Activated CD4-positive, alpha-beta T cell treated with anti-CD3 and anti-CD28 coated beads for 36 hours (primary cell): ENCODE measurements around the gene ADAMTS20. TPM values are rescaled to one million over a fixed set of nuclear protein-coding genes. Genes with fewer than 3 reads are reported as not detected.

Source experiments
- ATAC-seq: fragments of 200-7000 bp; cut with Tn5 transposase; one replicate; pipeline ENCODE4 v1.10.0; 2021; ENCODE audit warnings: mild to moderate bottlenecking, moderate library complexity
- CTCF ChIA-PET: fragments of 350-600 bp; sonication (Branson Sonifier 250); formaldehyde crosslinking; loops from one replicate; lab custom pipeline; 2021; ENCODE audit warnings: antibody characterized with exemption; lab: Charles Lee
- POLR2A ChIA-PET: fragments of 350-600 bp; sonication (Branson Sonifier 250); formaldehyde crosslinking; loops from one replicate; lab custom pipeline; 2021; ENCODE audit warnings: antibody characterized with exemption, inconsistent platforms; lab: Charles Lee
- DNase-seq: peaks from one replicate; pipeline ENCODE4 v3.0.0-alpha.2; 2020
- H3K27ac Mint-ChIP-seq: one replicate; pipeline ENCODE4 v1.8.0; 2021; ENCODE audit warnings: mixed read lengths
- H3K27me3 Mint-ChIP-seq: one replicate; pipeline ENCODE4 v1.8.0; 2021; ENCODE audit warnings: mixed read lengths
- H3K36me3 Mint-ChIP-seq: one replicate; pipeline ENCODE4 v1.8.0; 2021; ENCODE audit warnings: low read depth, mixed read lengths
- H3K4me1 Mint-ChIP-seq: one replicate; pipeline ENCODE4 v1.8.0; 2021; ENCODE audit warnings: mixed read lengths
- H3K4me3 Mint-ChIP-seq: one replicate; pipeline ENCODE4 v1.8.0; 2021; ENCODE audit warnings: mild to moderate bottlenecking, moderate library complexity, mixed read lengths
- H3K9me3 Mint-ChIP-seq: one replicate; pipeline ENCODE4 v1.8.0; 2021; ENCODE audit warnings: low read depth, mixed read lengths
- intact Hi-C, 2 experiments: fragments of 100-400 bp; cut with DNase I in 1 of 2; cut with micrococcal nuclease in 1 of 2; formaldehyde crosslinking; loops; one replicate each; pipeline versions ENCODE4 v1.14.2 to v1.15.1; 2022 to 2024; cut with DNase I, micrococcal nuclease
- total RNA-seq, 2 experiments: library from RNA; stranded (reverse); gene quantifications; one replicate each; pipeline ENCODE4 v1.2.3, GENCODE V29; 2021

The ADAMTS20 gene, protein sequence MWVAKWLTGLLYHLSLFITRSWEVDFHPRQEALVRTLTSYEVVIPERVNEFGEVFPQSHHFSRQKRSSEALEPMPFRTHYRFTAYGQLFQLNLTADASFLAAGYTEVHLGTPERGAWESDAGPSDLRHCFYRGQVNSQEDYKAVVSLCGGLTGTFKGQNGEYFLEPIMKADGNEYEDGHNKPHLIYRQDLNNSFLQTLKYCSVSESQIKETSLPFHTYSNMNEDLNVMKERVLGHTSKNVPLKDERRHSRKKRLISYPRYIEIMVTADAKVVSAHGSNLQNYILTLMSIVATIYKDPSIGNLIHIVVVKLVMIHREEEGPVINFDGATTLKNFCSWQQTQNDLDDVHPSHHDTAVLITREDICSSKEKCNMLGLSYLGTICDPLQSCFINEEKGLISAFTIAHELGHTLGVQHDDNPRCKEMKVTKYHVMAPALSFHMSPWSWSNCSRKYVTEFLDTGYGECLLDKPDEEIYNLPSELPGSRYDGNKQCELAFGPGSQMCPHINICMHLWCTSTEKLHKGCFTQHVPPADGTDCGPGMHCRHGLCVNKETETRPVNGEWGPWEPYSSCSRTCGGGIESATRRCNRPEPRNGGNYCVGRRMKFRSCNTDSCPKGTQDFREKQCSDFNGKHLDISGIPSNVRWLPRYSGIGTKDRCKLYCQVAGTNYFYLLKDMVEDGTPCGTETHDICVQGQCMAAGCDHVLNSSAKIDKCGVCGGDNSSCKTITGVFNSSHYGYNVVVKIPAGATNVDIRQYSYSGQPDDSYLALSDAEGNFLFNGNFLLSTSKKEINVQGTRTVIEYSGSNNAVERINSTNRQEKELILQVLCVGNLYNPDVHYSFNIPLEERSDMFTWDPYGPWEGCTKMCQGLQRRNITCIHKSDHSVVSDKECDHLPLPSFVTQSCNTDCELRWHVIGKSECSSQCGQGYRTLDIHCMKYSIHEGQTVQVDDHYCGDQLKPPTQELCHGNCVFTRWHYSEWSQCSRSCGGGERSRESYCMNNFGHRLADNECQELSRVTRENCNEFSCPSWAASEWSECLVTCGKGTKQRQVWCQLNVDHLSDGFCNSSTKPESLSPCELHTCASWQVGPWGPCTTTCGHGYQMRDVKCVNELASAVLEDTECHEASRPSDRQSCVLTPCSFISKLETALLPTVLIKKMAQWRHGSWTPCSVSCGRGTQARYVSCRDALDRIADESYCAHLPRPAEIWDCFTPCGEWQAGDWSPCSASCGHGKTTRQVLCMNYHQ (N-terminal part only)
- not detected for total RNA-seq

DNA sequence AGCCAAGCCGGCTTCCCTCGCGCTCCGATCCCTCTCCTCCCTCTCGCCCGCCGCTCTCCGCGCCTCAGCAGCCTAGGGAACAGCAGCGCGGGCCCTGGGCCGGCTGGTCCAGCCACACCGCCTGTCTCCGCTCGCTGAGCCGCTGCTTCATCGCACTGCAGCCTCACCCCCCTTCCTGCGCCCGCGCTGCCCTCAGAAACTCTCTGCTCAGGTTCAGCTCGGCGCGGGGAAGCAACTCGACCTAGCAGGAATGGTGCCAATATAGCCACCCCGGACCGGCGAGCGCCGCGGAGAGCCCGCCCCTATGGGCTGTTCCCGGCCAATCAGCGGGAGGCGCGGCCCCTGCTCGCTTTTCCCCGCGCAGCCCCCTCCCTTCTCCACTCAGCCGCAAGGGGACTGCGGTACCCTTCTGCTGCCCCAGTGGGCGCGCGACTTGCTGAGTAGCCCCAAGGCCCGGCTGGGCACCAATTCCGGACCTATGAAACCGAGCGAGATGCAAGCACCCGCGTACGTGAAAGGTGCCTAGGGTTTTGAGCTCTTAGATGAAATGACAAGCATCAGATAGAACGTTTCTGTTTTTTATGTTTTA lies at the start of gene ADAMTS20:
ADAMTS20 (minus strand) TSS at position 233 of the 589 bp plus-strand sequence. CDS start 282 bp downstream, outside the sequence.
- no peak within 1 kb of the TSS for H3K27ac Mint-ChIP-seq
- no peak within 1 kb of the TSS for H3K4me3 Mint-ChIP-seq
- peaks cover 29% of the 10 kb centered on the region for H3K27me3 Mint-ChIP-seq
- ATAC-seq (no peak), DNase-seq (peak; percentile 4)
- peaks cover 12% of the 10 kb centered on the region for H3K9me3 Mint-ChIP-seq
- POLR2A ChIA-PET = interaction anchor here (0.6 kb wide), 1 partner anchor 794 kb away, joined by 3 read pairs; no protein-coding TSS in a partner anchor
- no peaks in the 10 kb centered on the region for H3K36me3 Mint-ChIP-seq
- CTCF ChIA-PET = no interaction called here
- H3K4me1 Mint-ChIP-seq = no peaks in the 10 kb centered on the region
- intact Hi-C loops = no loop called here

DNA sequence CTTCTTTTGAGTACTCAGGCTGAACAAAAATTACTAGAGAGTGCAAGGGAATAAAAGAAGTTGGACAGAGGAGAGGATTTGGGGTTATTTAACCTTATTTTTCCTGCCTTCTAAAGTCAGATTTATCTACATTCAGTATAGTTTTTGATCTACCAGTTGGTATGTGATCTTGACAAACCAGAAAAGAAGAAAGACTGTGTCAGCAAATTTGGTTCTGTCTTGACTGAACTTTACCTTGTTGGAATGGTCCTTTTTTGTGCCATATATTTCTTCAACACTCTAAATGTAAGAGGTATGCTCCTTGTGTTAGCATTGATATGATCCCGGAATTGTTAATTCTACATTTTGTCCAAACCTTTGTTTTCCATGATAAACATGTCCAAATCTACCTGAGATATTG lies 47.7 kb upstream of the ADAMTS20 start:
- Mint-ChIP-seq H3K27me3 (no peaks in the 10 kb centered on the region), H3K4me3 (no peak overlapping the region), H3K9me3 (no peaks in the 10 kb centered on the region), H3K36me3 (no peaks in the 10 kb centered on the region), H3K27ac (no peak overlapping the region), H3K4me1 (no peaks in the 10 kb centered on the region)
- ATAC-seq = no peak
- no peak for DNase-seq
- CTCF ChIA-PET = no interaction called here
- POLR2A ChIA-PET = no interaction called here
- intact Hi-C loops = no loop called here

DNA sequence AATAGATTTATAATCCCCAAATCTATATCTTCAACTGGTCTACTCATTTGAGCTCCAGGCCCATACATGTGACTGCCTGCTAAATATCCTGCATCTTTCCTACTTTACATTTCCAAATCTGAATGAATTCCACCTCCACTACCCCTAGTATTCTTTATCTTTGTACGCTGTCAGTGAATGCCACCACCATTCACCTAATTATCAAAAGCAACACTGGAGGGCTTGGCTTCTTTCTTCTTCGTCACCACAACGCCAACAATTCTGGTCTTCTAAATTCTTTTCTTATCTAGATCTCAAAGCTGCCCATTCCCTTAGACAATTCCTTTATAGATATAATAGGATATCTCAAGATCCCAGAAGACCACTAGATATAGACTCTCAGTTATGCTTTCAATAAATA lies 47.1 kb upstream of the ADAMTS20 start:
- no peak for ATAC-seq
- Mint-ChIP-seq H3K27me3 (no peaks in the 10 kb centered on the region), H3K27ac (no peak overlapping the region), H3K36me3 (no peaks in the 10 kb centered on the region), H3K9me3 (no peaks in the 10 kb centered on the region), H3K4me3 (no peak overlapping the region), H3K4me1 (no peaks in the 10 kb centered on the region)
- intact Hi-C loops = no loop called here
- CTCF ChIA-PET = no interaction called here
- DNase-seq = no peak
- POLR2A ChIA-PET = no interaction called here

DNA sequence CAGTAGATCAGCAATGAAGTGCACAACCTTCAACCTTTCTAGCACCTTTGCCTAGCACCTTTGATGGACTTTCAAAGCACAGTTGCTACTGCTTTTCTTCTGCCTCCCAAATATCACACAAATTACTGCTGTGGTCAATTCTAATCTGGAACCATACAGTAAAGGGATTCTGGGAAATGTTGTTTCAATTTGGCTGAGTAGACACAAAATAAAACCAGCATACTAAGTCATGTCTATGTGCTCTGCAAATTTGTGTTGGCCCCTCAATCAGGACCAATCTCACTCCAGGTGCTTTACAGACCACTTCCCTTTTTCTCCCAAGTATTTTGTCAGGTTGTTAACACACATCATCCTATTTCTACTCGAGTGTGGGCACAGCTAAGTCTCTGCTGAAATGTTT lies 38.3 kb upstream of the ADAMTS20 start:
- no peak for ATAC-seq
- ChIA-PET POLR2A (no interaction called here), CTCF (no interaction called here)
- Mint-ChIP-seq H3K4me1 (no peaks in the 10 kb centered on the region), H3K9me3 (no peaks in the 10 kb centered on the region), H3K36me3 (no peaks in the 10 kb centered on the region), H3K4me3 (no peak overlapping the region), H3K27me3 (no peaks in the 10 kb centered on the region), H3K27ac (no peak overlapping the region)
- no peak for DNase-seq
- intact Hi-C loops = no loop called here

DNA sequence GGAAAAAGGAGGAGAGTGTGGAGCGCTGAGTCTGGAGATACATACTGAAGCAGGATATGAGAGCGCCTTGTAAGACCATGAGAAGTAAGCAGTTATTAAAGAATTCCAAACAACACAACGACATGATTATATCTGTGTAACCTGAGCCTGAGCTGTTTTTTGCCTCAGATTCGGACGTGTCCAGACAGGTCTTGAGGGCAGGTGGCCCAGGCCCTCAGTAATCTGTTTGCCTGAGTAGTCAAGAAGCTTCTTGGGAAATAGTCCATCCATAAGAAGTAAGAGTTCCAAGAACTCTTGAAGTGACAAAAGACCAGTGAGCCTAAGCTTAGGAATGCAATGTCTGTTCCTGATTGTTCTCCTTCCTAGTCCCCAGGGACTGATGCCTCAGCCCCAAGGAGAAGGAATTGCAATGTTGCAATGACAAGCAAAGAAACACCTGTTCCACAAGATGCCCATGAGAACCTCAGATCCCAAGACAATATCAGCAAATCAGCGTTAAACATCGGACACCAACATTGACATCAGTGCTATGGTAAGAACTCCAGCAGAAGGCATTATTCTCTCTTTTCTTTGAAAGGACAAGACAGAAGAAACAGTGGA lies 34.7 kb upstream of the ADAMTS20 start:
- no peak overlapping the region for H3K27ac Mint-ChIP-seq
- no peaks in the 10 kb centered on the region for H3K4me1 Mint-ChIP-seq
- no peaks in the 10 kb centered on the region for H3K36me3 Mint-ChIP-seq
- no peak overlapping the region for H3K4me3 Mint-ChIP-seq
- intact Hi-C loops = no loop called here
- no peaks in the 10 kb centered on the region for H3K9me3 Mint-ChIP-seq
- peaks cover 2% of the 10 kb centered on the region for H3K27me3 Mint-ChIP-seq
- CTCF ChIA-PET = no interaction called here
- no peak for ATAC-seq
- POLR2A ChIA-PET = no interaction called here
- no peak for DNase-seq

DNA sequence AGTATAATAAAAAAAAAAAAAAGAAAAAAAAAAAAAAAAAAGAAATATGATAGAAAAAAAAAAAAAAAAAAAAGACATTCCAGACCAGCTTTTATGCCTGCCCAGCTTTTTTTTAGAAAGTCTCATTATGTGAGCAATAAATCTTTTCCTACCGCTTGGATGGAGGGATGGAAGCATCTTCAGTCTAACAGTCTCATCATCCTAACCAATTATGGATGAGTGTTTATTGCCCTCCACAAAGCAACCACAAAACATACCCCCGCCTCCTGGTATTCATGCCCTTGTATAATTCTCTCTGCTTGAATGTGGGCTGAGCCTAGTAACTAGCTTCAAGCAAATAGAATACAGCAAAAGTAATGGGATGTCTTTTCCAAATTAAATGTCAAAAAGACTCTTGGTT lies 33.7 kb upstream of the ADAMTS20 start:
- no peaks in the 10 kb centered on the region for H3K9me3 Mint-ChIP-seq
- no peak for DNase-seq
- ChIA-PET CTCF (no interaction called here), POLR2A (no interaction called here)
- intact Hi-C loops = no loop called here
- no peaks in the 10 kb centered on the region for H3K4me1 Mint-ChIP-seq
- no peak overlapping the region for H3K4me3 Mint-ChIP-seq
- no peak for ATAC-seq
- no peak overlapping the region for H3K27ac Mint-ChIP-seq
- peaks cover 2% of the 10 kb centered on the region for H3K27me3 Mint-ChIP-seq
- H3K36me3 Mint-ChIP-seq = no peaks in the 10 kb centered on the region

DNA sequence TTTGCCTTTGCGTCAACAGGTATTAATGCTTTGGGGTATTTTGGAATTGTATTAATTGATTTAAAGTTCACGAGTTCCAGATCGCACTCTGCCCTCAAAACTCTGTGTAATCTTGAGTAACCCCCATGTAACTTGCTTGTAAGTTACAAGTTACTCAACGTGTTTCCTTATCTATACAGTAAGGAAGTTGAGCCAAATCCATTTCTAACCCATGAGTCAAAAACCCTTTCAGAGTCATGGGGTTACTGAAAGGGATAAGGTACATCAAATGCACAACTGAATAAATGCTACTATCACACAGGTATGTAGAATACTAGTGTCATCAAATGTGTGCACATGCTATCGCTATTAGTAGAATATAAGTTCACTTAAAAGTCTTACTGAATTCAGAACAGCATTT lies 28.6 kb upstream of the ADAMTS20 start:
- no peaks in the 10 kb centered on the region for H3K9me3 Mint-ChIP-seq
- H3K36me3 Mint-ChIP-seq = no peaks in the 10 kb centered on the region
- DNase-seq (no peak), ATAC-seq (no peak)
- CTCF ChIA-PET = no interaction called here
- intact Hi-C loops = no loop called here
- no peak overlapping the region for H3K27ac Mint-ChIP-seq
- H3K4me3 Mint-ChIP-seq = no peak overlapping the region
- POLR2A ChIA-PET = no interaction called here
- H3K4me1 Mint-ChIP-seq = no peaks in the 10 kb centered on the region
- H3K27me3 Mint-ChIP-seq = peaks cover 4% of the 10 kb centered on the region

DNA sequence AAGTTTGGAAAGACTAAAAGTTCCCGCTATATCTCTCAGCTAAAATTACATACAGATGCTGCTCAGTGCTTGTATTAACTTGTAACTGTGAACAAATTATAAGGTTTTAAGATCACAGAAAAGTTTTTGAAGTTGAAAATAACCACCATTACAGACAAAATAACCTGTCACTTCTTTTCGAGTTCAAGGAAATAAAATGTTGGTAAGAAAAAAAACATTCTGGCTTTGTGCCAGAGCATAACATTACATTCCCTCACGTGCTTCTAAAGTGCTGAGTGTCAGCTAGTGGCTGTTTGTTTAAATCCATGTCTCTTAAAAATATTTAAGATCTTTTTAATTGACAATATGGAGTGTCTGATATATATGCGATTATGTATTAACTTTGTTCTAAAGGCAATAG lies 27.2 kb upstream of the ADAMTS20 start:
- ChIA-PET POLR2A (no interaction called here), CTCF (no interaction called here)
- intact Hi-C loops = no loop called here
- no peaks in the 10 kb centered on the region for H3K9me3 Mint-ChIP-seq
- peaks cover 4% of the 10 kb centered on the region for H3K27me3 Mint-ChIP-seq
- no peak overlapping the region for H3K27ac Mint-ChIP-seq
- DNase-seq (no peak), ATAC-seq (no peak)
- H3K4me3 Mint-ChIP-seq = no peak overlapping the region
- H3K36me3 Mint-ChIP-seq = no peaks in the 10 kb centered on the region
- no peaks in the 10 kb centered on the region for H3K4me1 Mint-ChIP-seq

DNA sequence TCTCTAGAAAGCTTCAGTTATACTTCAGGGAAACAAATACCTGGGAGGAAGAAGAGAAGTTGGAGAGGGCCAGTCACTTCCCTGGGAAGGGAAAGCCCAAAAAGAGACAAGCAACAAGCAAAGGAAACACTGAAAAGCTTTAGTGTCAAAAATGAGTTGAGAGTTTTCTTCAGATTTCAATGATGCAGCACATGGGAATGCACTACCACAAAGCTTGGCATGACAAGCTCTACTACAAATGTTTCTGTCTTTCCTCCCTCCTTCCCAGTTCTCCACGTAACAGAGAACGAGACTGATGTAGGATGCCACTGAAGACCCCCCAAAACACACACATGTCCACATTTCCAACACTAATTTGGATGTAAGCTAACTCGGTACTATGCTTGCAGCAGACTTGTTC lies 26.8 kb upstream of the ADAMTS20 start:
- ChIA-PET POLR2A (no interaction called here), CTCF (interaction anchor here (1.1 kb wide), 1 partner anchor 11 kb away, joined by 3 read pairs; no protein-coding TSS in a partner anchor)
- intact Hi-C loops = no loop called here
- no peaks in the 10 kb centered on the region for H3K9me3 Mint-ChIP-seq
- no peak overlapping the region for H3K4me3 Mint-ChIP-seq
- ATAC-seq (no peak), DNase-seq (no peak)
- peaks cover 4% of the 10 kb centered on the region for H3K27me3 Mint-ChIP-seq
- H3K27ac Mint-ChIP-seq = no peak overlapping the region
- H3K4me1 Mint-ChIP-seq = no peaks in the 10 kb centered on the region
- H3K36me3 Mint-ChIP-seq = no peaks in the 10 kb centered on the region

DNA sequence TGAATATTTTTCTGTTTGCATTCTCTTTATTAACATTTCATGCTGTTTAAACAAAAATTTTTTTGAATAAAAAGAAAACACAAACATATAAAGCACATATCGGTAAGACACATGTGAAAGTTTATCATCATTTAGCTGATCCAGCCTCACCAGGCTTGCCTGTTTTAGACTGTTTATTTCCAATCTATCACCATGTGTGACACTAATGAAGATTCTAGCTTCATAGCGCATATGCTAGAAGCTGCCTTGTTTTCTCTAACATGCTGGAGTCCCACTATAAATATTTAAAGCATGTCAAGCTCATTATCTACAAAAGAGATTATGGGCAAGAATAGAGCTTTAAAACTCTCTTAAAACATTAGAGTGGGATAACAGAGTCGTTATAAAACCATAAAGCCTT lies 25.4 kb upstream of the ADAMTS20 start:
- intact Hi-C loops = no loop called here
- H3K27ac Mint-ChIP-seq = no peak overlapping the region
- H3K36me3 Mint-ChIP-seq = no peaks in the 10 kb centered on the region
- H3K9me3 Mint-ChIP-seq = peaks cover 10% of the 10 kb centered on the region
- CTCF ChIA-PET = no interaction called here
- H3K4me3 Mint-ChIP-seq = no peak overlapping the region
- POLR2A ChIA-PET = no interaction called here
- H3K4me1 Mint-ChIP-seq = no peaks in the 10 kb centered on the region
- ATAC-seq (no peak), DNase-seq (no peak)
- H3K27me3 Mint-ChIP-seq = peaks cover 2% of the 10 kb centered on the region

DNA sequence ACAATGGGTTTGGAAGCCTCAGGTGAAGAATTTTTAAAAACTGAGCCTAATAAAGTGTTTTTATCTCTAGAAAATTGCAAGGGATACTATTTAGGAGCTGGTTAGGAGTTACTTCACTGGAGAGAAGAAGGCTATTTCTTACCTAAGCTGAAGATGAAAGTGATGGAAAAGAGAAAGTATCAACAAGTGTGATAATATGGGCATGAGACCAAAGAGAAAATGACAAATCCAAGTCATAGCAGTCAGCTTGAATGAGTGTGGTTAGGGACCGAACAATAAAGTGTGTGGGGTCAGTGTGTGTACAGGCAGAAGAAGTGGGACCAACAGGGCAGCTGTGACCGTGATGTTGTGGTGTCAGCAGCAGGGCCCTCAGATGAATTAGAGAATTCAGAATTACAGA lies 24.2 kb upstream of the ADAMTS20 start:
- Mint-ChIP-seq H3K4me1 (no peaks in the 10 kb centered on the region), H3K9me3 (peaks cover 10% of the 10 kb centered on the region), H3K36me3 (no peaks in the 10 kb centered on the region), H3K27ac (no peak overlapping the region), H3K4me3 (no peak overlapping the region), H3K27me3 (peaks cover 2% of the 10 kb centered on the region)
- ChIA-PET CTCF (no interaction called here), POLR2A (no interaction called here)
- intact Hi-C loops = no loop called here
- ATAC-seq = no peak
- DNase-seq = no peak
